ENCODE data around the gene EGFLAM. TPM values are rescaled to one million over a fixed set of nuclear protein-coding genes. Genes with fewer than 3 reads are reported as not detected.
A peak's percentile ranks its signal among the peaks of the same experiment; 100 is the strongest.
"Not testable (repeated sequence)": the region's sequence is repeated elsewhere in the genome, so short reads cannot be mapped to it uniquely, and the experiment has no call there.

EGFLAM gene
- total RNA-seq, 1 donor from 2014 or later: 3.1 TPM

DNA sequence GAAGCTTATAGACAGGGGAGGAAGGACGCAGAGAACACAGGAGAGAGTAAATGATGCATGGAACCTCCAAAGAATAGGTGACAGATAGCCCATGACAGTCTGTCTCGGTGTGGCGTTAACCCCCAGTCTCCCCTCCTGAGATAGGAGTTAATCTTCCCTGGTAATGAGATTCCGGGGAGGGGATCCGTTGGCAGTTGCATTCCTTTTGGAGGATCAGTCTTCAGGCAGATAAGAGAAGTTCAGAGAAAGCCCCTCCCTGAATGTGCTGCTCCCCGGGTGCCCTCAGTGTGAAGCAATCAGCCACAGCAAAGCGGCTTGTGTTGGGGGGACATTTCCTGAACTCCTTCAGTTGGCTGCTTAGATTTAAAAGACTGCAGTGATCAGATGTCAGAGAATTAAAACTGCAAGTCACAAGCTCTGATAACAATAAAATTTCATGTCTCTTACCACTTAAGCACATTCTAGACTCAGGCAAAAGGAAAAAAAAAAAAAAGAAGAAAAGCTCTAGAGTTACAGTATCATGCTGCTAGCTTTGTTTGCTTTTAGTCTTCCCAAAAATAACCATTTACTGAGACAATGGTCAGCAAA is 121.1 kb downstream of the EGFLAM start:
- DNase-seq: no peak

GRCh38 chr5:38380537-38380936 is 122.2 kb downstream of the EGFLAM start:
- no peak for DNase-seq

DNA sequence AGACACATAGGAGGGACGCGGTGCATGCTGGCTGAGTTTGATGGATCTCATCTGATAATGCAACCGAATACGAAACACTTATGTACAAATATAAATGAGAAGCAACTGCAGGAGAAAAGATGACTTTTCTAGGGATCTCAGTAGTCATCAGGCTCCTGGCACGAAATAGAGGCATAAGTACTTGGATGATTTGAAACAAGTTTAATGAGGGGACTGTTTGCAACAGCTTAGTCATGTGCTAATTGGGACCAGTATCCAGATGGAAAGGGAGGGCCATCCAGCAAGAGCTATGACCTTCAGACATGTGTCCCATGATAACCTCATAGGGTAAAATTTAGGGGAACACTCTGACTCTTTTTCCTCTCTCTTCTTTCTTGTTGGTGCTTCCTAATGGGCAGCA is 123.0 kb downstream of the EGFLAM start:
- no peak for DNase-seq

GRCh38 chr5:38382898-38383297 is 124.5 kb downstream of the EGFLAM start:
- peak; percentile 27 for DNase-seq

DNA sequence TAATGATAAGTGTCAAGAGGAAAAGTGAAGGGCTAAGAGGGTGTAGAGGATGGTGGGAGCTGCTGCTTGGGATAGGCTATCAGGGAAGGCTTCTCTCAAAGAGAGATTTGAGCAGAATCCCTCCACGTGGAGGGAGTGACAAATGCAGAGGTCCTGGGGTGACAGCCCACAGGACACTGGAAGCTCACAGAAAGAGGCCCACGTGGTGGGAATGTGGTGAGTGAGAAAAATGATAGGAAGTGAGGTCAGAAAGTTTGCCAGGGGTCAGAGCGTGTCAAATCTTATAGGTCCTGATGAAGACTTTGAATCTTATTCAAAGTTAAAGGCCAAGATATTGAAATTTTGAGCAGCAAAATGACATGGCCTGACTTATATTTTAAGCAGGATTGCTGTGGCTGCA is 125.3 kb downstream of the EGFLAM start:
- no peak for DNase-seq

DNA sequence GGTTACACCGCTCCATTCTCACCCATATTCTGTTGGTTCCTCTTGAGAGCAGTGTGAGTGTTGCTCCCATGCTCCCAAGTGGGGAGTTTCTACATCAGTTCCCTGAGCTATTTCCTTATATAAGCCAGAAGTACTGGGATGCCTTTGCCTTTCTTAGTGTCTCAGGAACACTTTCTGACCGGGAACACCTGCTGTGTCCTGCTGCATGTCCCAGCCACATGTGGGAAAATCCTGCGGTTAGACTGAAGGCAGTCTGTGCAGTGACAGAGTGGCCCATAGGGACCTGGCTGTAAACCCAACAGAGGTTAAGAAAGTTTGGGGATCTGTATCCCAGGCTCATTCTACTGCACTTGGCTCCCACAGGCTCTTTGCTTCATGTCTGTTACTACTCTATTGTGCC is 126.0 kb downstream of the EGFLAM start:
- no peak for DNase-seq

DNA sequence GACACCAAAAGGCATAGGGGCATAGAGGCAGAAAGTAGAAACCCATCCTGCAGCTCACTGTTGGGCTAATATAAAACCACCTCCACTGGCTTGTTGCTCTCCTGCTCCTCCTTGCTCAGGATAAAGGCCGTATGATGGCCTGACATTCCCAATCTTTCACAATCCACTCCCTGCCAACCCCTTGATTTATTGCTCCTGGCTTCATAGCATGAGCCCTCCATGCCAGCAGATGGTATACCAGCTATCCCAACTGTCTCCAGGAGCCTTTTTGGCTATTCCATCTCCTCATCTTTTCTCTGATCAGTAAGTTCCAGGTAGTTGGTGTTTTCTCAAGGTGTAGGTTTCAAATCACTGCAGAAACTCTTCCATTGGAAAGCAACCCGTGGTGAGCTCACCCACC is 128.8 kb downstream of the EGFLAM start:
- DNase-seq: no peak

- no peak for DNase-seq
Measured at GRCh38 chr5:38393636-38394035, 135.3 kb downstream of the EGFLAM start.

DNA sequence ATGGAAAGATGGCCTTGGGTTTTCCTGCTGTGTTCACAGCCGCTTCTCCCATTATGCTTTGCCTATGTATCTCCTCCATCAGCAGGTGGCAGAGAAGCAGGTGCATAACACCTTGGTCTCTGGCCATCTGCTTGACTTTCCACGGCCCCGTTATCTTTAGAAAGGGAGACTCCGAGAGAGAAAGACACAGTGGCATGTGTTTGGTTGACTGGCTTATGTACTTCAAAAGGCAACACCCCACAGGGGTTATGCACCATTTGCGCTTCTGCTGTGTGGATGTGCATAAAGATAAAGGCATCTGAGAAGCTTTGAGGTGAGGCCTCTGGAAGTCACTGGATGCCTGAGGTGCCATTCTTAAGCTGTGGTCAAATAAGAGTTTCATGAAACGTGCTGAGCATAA is 138.4 kb downstream of the EGFLAM start:
- no peak for DNase-seq

DNA sequence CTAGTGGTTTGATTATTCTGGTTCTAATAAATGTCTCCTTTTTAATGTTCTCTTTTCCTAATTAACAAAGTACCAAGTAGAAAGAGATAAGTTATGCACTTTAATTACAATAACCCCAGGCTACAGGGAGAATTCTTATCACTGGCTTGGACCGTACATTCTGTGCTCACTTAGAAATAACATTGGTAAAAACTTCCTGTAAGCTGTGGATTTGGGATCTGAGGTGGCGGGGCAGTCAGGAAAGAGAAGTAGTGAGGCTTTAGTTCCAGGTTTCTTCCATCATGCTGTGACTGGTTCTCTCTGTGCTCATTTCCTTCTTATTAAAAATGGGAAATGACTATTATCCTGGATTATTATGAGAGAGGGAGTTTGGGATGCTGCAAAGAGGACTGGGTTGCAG is 142.0 kb downstream of the EGFLAM start:
- DNase-seq: no peak

DNA sequence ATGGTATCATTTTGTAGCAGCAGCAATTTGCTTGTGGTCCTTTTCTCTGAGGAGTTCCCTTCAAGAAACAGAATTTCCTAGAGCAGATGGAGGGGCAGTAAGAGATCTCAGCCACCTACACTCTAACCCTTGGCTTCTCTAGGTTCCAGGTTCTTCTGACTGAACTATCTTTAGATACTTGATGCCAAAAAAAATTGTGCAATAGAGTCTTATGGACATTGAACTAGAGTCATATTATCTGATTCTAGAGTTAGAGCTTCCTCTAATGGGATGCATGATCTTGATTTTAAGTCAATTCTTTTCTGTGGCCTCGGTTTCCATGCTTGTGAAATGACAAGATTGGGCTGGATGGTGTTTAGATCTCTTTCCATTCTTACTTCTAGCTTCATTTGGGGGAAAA is 142.8 kb downstream of the EGFLAM start:
- DNase-seq: no peak

DNA sequence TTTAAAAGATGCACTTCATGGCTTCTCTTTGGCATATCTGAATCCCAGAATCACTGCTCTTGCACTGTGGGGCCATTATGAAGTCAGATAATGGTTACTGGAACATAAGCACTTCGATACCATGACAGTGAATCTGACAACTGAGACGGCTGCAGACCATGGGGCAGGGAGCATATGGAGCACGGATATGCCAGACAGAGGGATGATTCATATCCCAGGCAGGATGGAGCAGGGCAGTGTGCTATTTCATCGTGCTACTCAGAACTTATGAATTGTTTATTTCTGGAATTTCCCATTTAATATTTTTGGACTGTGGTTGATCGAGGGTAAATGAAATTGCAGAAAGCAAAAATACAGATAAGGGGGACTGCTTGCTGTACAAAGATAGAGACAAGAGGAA is 145.0 kb downstream of the EGFLAM start:
- no peak for DNase-seq

DNA sequence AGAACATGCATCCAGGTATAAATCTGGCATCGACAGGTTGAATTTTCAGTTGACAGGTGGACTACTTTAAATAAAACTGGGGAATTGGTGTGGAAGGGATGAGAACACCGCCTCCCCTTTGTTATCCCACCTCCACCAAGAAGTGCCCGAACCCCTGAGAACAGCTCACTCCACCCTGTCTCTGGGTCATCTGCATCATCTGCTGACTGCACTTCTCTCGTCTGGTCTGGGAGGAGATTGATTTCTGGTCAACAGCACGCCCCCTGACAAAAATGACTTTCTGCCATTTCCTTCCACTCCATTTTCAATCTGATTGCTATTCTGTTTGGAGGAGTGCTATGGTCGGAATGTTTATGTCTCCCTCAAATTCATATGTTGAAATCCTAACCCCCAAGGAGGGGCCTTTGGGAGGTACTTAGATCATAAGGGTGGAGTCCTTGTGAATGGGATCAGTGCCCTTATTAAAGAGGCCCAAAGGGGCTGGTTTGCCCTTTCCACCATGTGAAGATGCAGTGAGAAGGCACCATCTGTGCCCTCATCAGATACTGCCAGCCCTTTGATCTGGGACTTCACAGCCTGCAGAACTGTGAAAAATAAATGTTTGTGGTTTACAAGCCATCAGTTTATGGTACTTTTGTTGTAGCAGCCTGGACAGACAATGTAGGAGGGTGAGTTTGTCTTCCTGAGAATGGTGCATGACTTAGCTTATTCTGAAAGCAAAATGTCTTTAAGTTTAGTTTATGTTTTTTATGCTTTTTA is 145.7 kb downstream of the EGFLAM start:
- no peak for DNase-seq

GRCh38 chr5:38404667-38405276 is 146.4 kb downstream of the EGFLAM start:
- DNase-seq: no peak

DNA sequence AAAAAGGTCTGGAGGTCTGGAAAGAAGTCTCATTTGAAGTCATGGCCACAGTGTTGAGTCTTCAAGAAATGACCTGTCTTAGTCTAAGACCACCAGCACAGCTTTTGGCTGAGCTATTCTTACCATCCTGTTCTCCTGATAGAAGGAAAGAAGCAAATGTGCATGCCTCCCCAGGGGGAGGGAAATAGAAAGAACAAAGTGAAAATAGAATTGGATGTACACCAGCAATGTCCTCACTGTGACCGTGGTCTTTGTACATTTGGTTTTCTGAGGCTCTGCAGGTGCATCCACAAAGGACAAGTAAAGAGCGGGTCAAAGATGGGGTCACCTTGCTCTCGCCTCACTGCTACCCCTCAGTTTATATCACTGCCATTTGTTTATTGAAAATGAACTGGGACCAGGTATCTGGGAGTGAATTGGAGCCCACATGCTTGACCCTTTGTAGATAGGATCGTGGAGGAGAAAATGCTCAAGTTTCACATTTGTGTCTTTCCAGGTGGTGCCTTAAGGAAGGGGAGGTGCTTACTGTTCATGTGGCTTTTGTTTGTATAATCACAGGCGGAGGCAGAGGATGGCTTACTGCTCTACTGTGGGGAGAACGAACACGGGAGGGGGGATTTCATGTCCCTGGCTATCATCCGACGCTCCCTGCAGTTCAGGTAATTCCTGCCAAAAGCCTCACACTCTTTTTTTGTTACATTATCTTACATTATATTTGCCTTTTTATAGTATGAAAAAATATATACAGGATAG is 150.3 kb downstream of the EGFLAM start:
- no peak for DNase-seq

DNA sequence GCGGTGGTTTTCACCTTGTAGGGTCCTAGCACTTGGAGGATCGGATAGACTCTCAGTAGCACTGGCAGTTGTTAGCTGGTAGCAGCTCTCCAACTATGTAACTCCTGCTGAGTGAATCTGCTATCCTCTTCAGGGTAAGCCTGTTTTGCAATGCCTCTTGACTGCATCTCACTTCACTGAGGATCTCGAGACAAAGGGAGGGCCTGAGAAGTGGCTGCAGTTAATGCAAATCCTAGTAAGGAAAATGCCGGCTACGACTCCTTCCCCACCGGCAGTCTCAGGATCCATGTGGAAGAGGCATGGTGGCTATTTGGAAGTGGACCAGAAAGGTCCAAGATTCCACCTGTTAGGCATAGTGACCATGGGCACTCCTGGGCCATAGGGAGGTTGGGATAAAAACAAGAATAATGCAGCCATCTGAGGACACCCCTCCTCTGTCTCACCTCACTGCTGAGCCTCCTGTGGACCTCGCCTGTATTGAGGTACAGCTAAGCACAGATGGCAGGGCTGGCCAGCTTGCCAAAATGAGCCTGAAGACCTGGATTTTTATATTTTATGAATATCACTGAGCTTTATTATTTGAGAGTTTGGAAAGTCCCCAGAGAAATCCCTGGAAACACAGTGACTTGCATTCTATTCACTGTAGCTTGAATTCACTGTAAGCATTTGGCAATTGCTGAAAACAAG is 152.1 kb downstream of the EGFLAM start:
- DNase-seq: no peak

GRCh38 chr5:38413696-38414095 is 155.3 kb downstream of the EGFLAM start:
- no peak for DNase-seq

GRCh38 chr5:38414348-38414747 is 156.0 kb downstream of the EGFLAM start:
- no peak for DNase-seq

- not testable (repeated sequence) for DNase-seq
Measured at GRCh38 chr5:38415772-38416171, 157.4 kb downstream of the EGFLAM start.

DNA sequence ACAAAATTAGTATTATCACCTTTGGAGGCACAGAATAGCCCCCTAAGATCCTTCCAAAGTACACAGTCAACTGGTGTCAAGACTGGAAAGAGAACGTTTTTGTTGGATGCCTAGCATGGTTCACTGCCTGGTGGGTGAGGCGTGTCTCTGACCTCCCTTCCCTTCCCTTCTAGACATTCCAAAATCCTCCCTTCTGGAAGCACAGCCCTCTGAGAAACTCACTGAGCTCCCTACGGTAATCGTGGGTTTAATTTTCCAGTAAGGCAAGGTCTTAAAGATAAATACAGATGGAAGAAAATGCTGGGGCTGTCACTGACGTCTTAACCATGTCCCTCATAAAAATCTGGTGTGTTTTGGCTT is 159.3 kb downstream of the EGFLAM start:
- no peak for DNase-seq

DNA sequence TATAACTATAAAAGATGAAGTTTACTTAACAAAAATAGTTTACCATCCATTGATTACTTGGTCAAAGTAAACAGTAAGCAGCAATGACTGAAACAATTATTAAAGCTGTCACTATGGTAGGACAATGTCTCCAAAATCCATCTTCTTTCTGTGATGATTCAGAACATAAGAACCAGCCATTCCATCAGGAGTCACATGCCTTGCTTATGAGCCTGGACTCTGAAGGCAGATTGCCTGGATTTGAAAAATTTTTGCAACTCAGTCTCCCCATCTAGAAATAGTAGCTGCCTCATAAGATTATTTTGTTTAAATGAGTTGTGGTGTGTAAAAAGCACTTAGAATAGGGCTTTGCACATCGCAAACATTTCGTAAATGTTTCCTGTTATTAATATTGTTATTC is 161.9 kb downstream of the EGFLAM start:
- no peak for DNase-seq

DNA sequence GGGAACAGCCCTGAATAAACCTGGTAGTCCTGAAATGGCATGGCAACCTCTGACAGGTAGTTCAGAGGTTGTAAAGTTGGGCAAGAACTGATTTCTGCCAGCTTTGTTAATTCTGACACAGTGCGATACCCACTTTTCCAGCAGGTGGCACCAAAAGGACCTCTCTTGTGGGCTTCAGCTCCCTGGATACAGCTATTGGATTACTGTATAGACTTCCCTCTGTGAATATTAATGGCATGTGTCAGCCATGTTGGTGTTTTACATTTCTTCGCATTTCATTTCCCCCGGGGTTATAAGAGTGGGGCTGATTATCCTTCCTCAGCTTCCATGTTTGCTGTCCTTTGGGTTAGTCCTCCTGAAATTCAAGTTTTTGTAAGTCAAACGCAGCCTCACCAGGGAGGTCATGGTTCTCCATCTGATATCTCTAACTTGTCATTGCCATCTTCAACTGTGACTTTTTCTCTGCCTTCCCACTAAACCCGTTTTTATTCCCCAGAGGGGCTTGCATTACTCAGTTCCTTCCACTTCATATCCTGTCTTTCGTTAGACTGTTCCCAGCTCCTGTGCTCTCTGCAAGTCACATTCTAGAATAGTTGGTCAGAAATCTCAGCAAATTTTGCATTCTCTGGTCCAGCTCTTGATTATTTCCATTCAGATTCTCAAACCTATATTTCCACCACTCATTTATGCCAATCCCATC is 162.5 kb downstream of the EGFLAM start:
- DNase-seq: peak; percentile 14

Measured in occipital lobe (tissue), 2 donors.